ENCODE measurements around the gene PFKFB1. TPM values are rescaled to one million over a fixed set of nuclear protein-coding genes. Genes with fewer than 3 reads are reported as not detected.

PFKFB1 gene
- total RNA-seq, 2 donors from 2014 or later = 0.55 to 1.1 TPM

- no peaks in the 10 kb centered on the region for H3K4me1 ChIP-seq (ENCODE audit: control insufficient read depth, insufficient read depth, low read length)
- H3K27ac ChIP-seq (ENCODE audit: low read depth, low read length) = no peak overlapping the region
- H3K9me3 ChIP-seq (ENCODE audit: control insufficient read depth, low read length) = no peaks in the 10 kb centered on the region
- Mint-ChIP-seq H3K4me1 (peaks cover 6% of the 10 kb centered on the region), H3K9me3 (peaks cover 40% of the 10 kb centered on the region), H3K4me3 (no peak overlapping the region), H3K27me3 (ENCODE audit: insufficient read depth) (peaks cover 2% of the 10 kb centered on the region), H3K36me3 (ENCODE audit: low read depth) (no peaks in the 10 kb centered on the region), H3K27ac (no peak overlapping the region)
- no peak overlapping the region for H3K4me3 ChIP-seq (ENCODE audit: low read length)
- H3K36me3 ChIP-seq (ENCODE audit: control insufficient read depth, insufficient read depth, low read length) = no peaks in the 10 kb centered on the region
- no peak overlapping the region for H3K9ac ChIP-seq (ENCODE audit: extremely low read depth, low read length, poor library complexity, severe bottlenecking)
- H3K27me3 ChIP-seq (ENCODE audit: control insufficient read depth, insufficient read depth, low read length, poor library complexity, severe bottlenecking) = no peaks in the 10 kb centered on the region
- no peak for DNase-seq
- no peak for TF ChIP-seq CTCF (conservative IDR thresholded peaks at IDR 0.05)
Measured at GRCh38 chrX:55028611-55029010, 34.6 kb upstream of the PFKFB1 start.

GRCh38 chrX:55028040-55028439 lies 34.1 kb upstream of the PFKFB1 start:
- Mint-ChIP-seq H3K4me3 (no peak overlapping the region), H3K36me3 (ENCODE audit: low read depth) (no peaks in the 10 kb centered on the region), H3K9me3 (peaks cover 41% of the 10 kb centered on the region), H3K27me3 (ENCODE audit: insufficient read depth) (peaks cover 2% of the 10 kb centered on the region), H3K4me1 (peaks cover 6% of the 10 kb centered on the region), H3K27ac (no peak overlapping the region)
- TF ChIP-seq CTCF (conservative IDR thresholded peaks at IDR 0.05) = no peak
- Histone ChIP-seq H3K9ac (ENCODE audit: extremely low read depth, low read length, poor library complexity, severe bottlenecking) (no peak overlapping the region), H3K27ac (ENCODE audit: low read depth, low read length) (no peak overlapping the region), H3K4me1 (ENCODE audit: control insufficient read depth, insufficient read depth, low read length) (no peaks in the 10 kb centered on the region), H3K9me3 (ENCODE audit: control insufficient read depth, low read length) (no peaks in the 10 kb centered on the region), H3K36me3 (ENCODE audit: control insufficient read depth, insufficient read depth, low read length) (no peaks in the 10 kb centered on the region), H3K27me3 (ENCODE audit: control insufficient read depth, insufficient read depth, low read length, poor library complexity, severe bottlenecking) (no peaks in the 10 kb centered on the region), H3K4me3 (ENCODE audit: low read length) (no peak overlapping the region)
- no peak for DNase-seq
- 93% methylated on average over 4 of the region's 4 CpGs; no CpG with 5 or more reads in 1 of the 2 experiments for WGBS, 2 experiments (ENCODE audit: insufficient coverage in 1 of 2, insufficient read length in 1 of 2)

GRCh38 chrX:55026840-55027239 lies 32.9 kb upstream of the PFKFB1 start:
- H3K27ac ChIP-seq (ENCODE audit: low read depth, low read length) = no peak overlapping the region
- no peaks in the 10 kb centered on the region for H3K36me3 ChIP-seq (ENCODE audit: control insufficient read depth, insufficient read depth, low read length)
- no peak for TF ChIP-seq CTCF (conservative IDR thresholded peaks at IDR 0.05)
- no peaks in the 10 kb centered on the region for H3K9me3 ChIP-seq (ENCODE audit: control insufficient read depth, low read length)
- Mint-ChIP-seq H3K27me3 (ENCODE audit: insufficient read depth) (peaks cover 2% of the 10 kb centered on the region), H3K4me1 (peaks cover 6% of the 10 kb centered on the region), H3K27ac (no peak overlapping the region), H3K9me3 (peaks cover 41% of the 10 kb centered on the region), H3K4me3 (no peak overlapping the region), H3K36me3 (ENCODE audit: low read depth) (no peaks in the 10 kb centered on the region)
- no peak overlapping the region for H3K4me3 ChIP-seq (ENCODE audit: low read length)
- DNase-seq = no peak
- no peaks in the 10 kb centered on the region for H3K27me3 ChIP-seq (ENCODE audit: control insufficient read depth, insufficient read depth, low read length, poor library complexity, severe bottlenecking)
- H3K4me1 ChIP-seq (ENCODE audit: control insufficient read depth, insufficient read depth, low read length) = no peaks in the 10 kb centered on the region
- 83 to 100% methylated on average over 1 to 2 of the region's 2 CpGs for WGBS, 2 experiments (ENCODE audit: insufficient coverage in 1 of 2, insufficient read length in 1 of 2)
- no peak overlapping the region for H3K9ac ChIP-seq (ENCODE audit: extremely low read depth, low read length, poor library complexity, severe bottlenecking)
